Adrenal gland (tissue), 12 donors: Measurements from ENCODE around the gene ZNF664. TPM values are rescaled to one million over a fixed set of nuclear protein-coding genes. Genes with fewer than 3 reads are reported as not detected.
"Not testable (repeated sequence)": the region's sequence is repeated elsewhere in the genome, so short reads cannot be mapped to it uniquely, and the experiment has no call there.

ENCODE experiments used
- DNase-seq, 7 donors: peaks; one replicate each; pipeline ENCODE4 v3.0.0-alpha.2; 2019 to 2020
- H3K27ac ChIP-seq, 5 donors: fragments of 200-600 bp; sonication (generic) in 4 of 5; 1 replicate in 3 of 5; 2 replicates in 2 of 5; pipeline versions ENCODE4 v1.5.1 to v1.8.0; 2016 to 2020; ENCODE audit warnings: mild to moderate bottlenecking in 1 of 5
- H3K27me3 ChIP-seq: fragments of 200-600 bp; 2 replicates; pipeline ENCODE4 v1.8.0; 2021
- H3K36me3 ChIP-seq, 2 donors: fragments of 200-600 bp; replicated peaks in 1 of 2; 1 replicate in 1 of 2; 2 replicates in 1 of 2; pipeline versions ENCODE4 v1.5.1 to v1.8.0; 2018 to 2022
- H3K4me1 ChIP-seq, 2 donors: fragments of 200-600 bp; replicated peaks in 1 of 2; 1 replicate in 1 of 2; 2 replicates in 1 of 2; pipeline versions ENCODE4 v1.5.1 to v1.8.0; 2018 to 2021
- H3K4me3 ChIP-seq, 4 donors: fragments of 200-600 bp; sonication (generic) in 3 of 4; one replicate each; pipeline ENCODE4 v1.5.1; 2016 to 2018
- H3K9me3 ChIP-seq, 3 donors: fragments of 200-600 bp; sonication (generic) in 1 of 3; replicated peaks in 1 of 3; 1 replicate in 2 of 3; 2 replicates in 1 of 3; pipeline versions ENCODE4 v1.5.1 to v1.8.0; 2016 to 2021
- CTCF ChIP-seq, 6 experiments: fragments of 450-650 bp in 4 of 6; fragments of 200-600 bp in 2 of 6; sonication (generic) in 1 of 6; IDR thresholded peaks; 1 replicate in 5 of 6; 2 replicates in 1 of 6; pipeline versions ENCODE4 v1.5.1 to v1.8.0; 2016 to 2021; ENCODE audit warnings: antibody characterized with exemption in 6 of 6, mild to moderate bottlenecking in 2 of 6, moderate library complexity in 1 of 6
- POLR2A ChIP-seq, 2 donors: fragments of 450-650 bp; IDR thresholded peaks; one replicate each; pipeline ENCODE4 v1.6.1; 2017; ENCODE audit warnings: antibody characterized with exemption in 2 of 2, mild to moderate bottlenecking in 2 of 2, moderate library complexity in 1 of 2
- WGBS, 4 donors: extraction: QIAGEN DNeasy Blood & Tissue Kit in 2 of 4; methylation state at CpG; one replicate each; pipeline versions ENCODE4 v1.1.5 to v1.1.7; 2013 to 2017; 5-methylcytosine and 5-hydroxymethylcytosine counted together
- intact Hi-C, 2 donors: fragments of 100-400 bp; cut with DNase I; formaldehyde crosslinking; loops; one replicate each; pipeline versions ENCODE4 v1.14.1 to v1.15.0; 2022 to 2023
- polyA plus RNA-seq, 3 donors: library from polyadenylated mRNA; stranded (reverse); fragments of 200-250 nt in 2 of 3; fragments of 350-450 nt in 1 of 3; fragmentation: Illumina TruSeq in 1 of 3; extraction: RNeasy Lipid Tissue Mini Kit (QIAGEN cat#74804) in 1 of 3; gene quantifications; one replicate each; pipeline ENCODE4 v1.2.3, GENCODE V29; 2013 to 2014
- total RNA-seq, 9 donors: library from RNA; depleted of rRNA in 4 of 9; stranded (reverse); fragments of >200 nt in 4 of 9; fragments of 120-200 nt in 1 of 9; fragmentation: NEBNext Ultra II Directional in 1 of 9; extraction: Animal tissue kit (Norgen Biotek cat#: 25700) in 1 of 9; gene quantifications; one replicate each; pipeline versions ENCODE4 v1.1.0 to v1.2.4, GENCODE V29; 2013 to 2023
- donor health status: healthy with polysubstance abuse.
- donor health status: Bipolar disorder and iron deficiency.
- donor health status: DM: yes; HTN: yes; CAD: no.
- donor health status: DM: no; HTN: no; CAD: no.
- donor health status: DM: no; HTN: no; CAD: no.
- donor health status: DM: yes; HTN: yes; CAD: no.

ZNF664 gene
- total and polyA plus RNA-seq, 12 donors: 19.6 to 66.9 (median 49.4) TPM

- 88 to 89% (median 89%) methylated on average over 18 to 25 of the region's 25 CpGs for WGBS, 4 donors
- H3K36me3 ChIP-seq: no peaks in the 10 kb centered on the region
- H3K4me1 ChIP-seq: peaks cover 0 to 4% of the 10 kb centered on the region in 2 donors
These were observed 27.5 kb upstream of the ZNF664 start for GRCh38 chr12:123945287-123946151.

GRCh38 chr12:123946152-123946515 is 26.9 kb upstream of the ZNF664 start:
- H3K27ac ChIP-seq: no peak overlapping the region
- intact Hi-C loops: no loop called here
- H3K4me1 ChIP-seq: peaks cover 0 to 8% of the 10 kb centered on the region in 2 donors
- WGBS, 4 donors: 74 to 93% (median 86%) methylated on average over 8 of the region's 8 CpGs
- H3K36me3 ChIP-seq: no peaks in the 10 kb centered on the region
- DNase-seq: peak in 1 of 7 donors; percentile 9
- TF ChIP-seq POLR2A (IDR thresholded peaks at IDR 0.05) (no peak), CTCF (IDR thresholded peaks at IDR 0.05) (no peak)
- H3K4me3 ChIP-seq: no peak overlapping the region
- H3K27me3 ChIP-seq: no peaks in the 10 kb centered on the region
- H3K9me3 ChIP-seq: no peaks in the 10 kb centered on the region

More at GRCh38 chr12:123945287-123946151, 27.5 kb upstream of the ZNF664 start:
- DNase-seq: peak in 1 of 7 donors; percentile 33
- intact Hi-C loops: no loop called here
- Histone ChIP-seq H3K27ac (no peak overlapping the region), H3K9me3 (no peaks in the 10 kb centered on the region), H3K4me3 (no peak overlapping the region), H3K27me3 (no peaks in the 10 kb centered on the region)
- TF ChIP-seq POLR2A (IDR thresholded peaks at IDR 0.05) (no peak), CTCF (IDR thresholded peaks at IDR 0.05) (no peak)

- H3K36me3 ChIP-seq, H3K4me1 ChIP-seq, H3K27ac ChIP-seq, H3K27me3 ChIP-seq, H3K9me3 ChIP-seq, intact Hi-C loops, H3K4me3 ChIP-seq: not testable (repeated sequence)
- DNase-seq: peak in 1 of 7 donors; percentile 30
- 94 to 100% (median 97%) methylated on average over 13 to 34 of the region's 35 CpGs for WGBS, 4 donors
These were observed 26.2 kb upstream of the ZNF664 start for GRCh38 chr12:123946516-123947505.

- H3K27me3 ChIP-seq, intact Hi-C loops, H3K4me1 ChIP-seq, H3K27ac ChIP-seq, H3K9me3 ChIP-seq, H3K36me3 ChIP-seq, H3K4me3 ChIP-seq: not testable (repeated sequence)
- peak in 1 of 7 donors; percentile 21 for DNase-seq
- 92 to 96% (median 95%) methylated on average over 6 to 7 of the region's 7 CpGs for WGBS, 4 donors
These were observed 25.5 kb upstream of the ZNF664 start for GRCh38 chr12:123947531-123947930.

- no peak overlapping the region for H3K27ac ChIP-seq
- intact Hi-C loops: no loop called here
- 89 to 91% (median 91%) methylated on average over 11 of the region's 11 CpGs for WGBS, 4 donors
- no peak overlapping the region for H3K4me3 ChIP-seq
- H3K36me3 ChIP-seq: no peaks in the 10 kb centered on the region
- no peak for TF ChIP-seq POLR2A (IDR thresholded peaks at IDR 0.05)
- no peak for TF ChIP-seq CTCF (IDR thresholded peaks at IDR 0.05)
- peak in 1 of 7 donors; percentile 42 for DNase-seq
- no peaks in the 10 kb centered on the region for H3K9me3 ChIP-seq
- peaks cover 0 to 8% of the 10 kb centered on the region in 2 donors for H3K4me1 ChIP-seq
- H3K27me3 ChIP-seq: no peaks in the 10 kb centered on the region
These were observed 24.6 kb upstream of the ZNF664 start for GRCh38 chr12:123948401-123948795.
